IMR-90 (cell line): ENCODE measurements around the gene KCNAB1. TPM values are rescaled to one million over a fixed set of nuclear protein-coding genes. Genes with fewer than 3 reads are reported as not detected.

ENCODE experiments used
- ATAC-seq: fragments of 200-7000 bp; cut with Tn5 transposase; 2 replicates; pipeline ENCODE4 v1.9.1; 2020; ENCODE audit warnings: low read depth, mild to moderate bottlenecking, moderate library complexity
- BruUV-seq: library from RNA; stranded (reverse); fragments of 400-500 nt; replicated peaks from 2 replicates; lab custom pipeline; 2021; lab: Mats Ljungman, UMichigan
- CTCF ChIA-PET: fragments of 300-600 bp; formaldehyde crosslinking; extraction: SDS; loops from one replicate; lab custom pipeline; 2021; ENCODE audit warnings: antibody characterized with exemption; lab: Yijun Ruan, JAX
- POLR2A ChIA-PET: fragments of 300-600 bp; sonication (Branson Sonifier 250); formaldehyde crosslinking; loops from one replicate; lab custom pipeline; 2022; ENCODE audit warnings: antibody characterized with exemption; ENCODE audit not compliant: unreplicated experiment; lab: Charles Lee
- DNase-seq: peaks from one replicate; pipeline ENCODE4 v3.0.0; 2013
- H2AFZ ChIP-seq: replicated peaks from 2 replicates; pipeline ENCODE3; 2013; ENCODE audit warnings: low read length, mild to moderate bottlenecking; ENCODE audit not compliant: poor library complexity
- H2AK5ac ChIP-seq: 2 replicates; pipeline ENCODE4 v1.6.1; 2013; ENCODE audit warnings: low read depth, low read length, inconsistent platforms
- H2AK9ac ChIP-seq: replicated peaks from 2 replicates; pipeline ENCODE3; 2013; ENCODE audit warnings: mild to moderate bottlenecking, low read depth, low read length, moderate library complexity; ENCODE audit not compliant: poor library complexity
- H2BK120ac ChIP-seq: 2 replicates; pipeline ENCODE4 v1.6.1; 2013; ENCODE audit warnings: low read depth, low read length, inconsistent platforms
- H2BK15ac ChIP-seq: 3 replicates; pipeline ENCODE4 v1.6.1; 2013; ENCODE audit warnings: low read depth, low read length, inconsistent platforms
- H2BK20ac ChIP-seq: 2 replicates; pipeline ENCODE4 v1.6.1; 2013; ENCODE audit warnings: low read depth, mild to moderate bottlenecking, inconsistent platforms, low read length, moderate library complexity
- H2BK5ac ChIP-seq: 2 replicates; pipeline ENCODE4 v1.6.1; 2013; ENCODE audit warnings: mild to moderate bottlenecking, low read depth, low read length, inconsistent platforms; ENCODE audit not compliant: poor library complexity, severe bottlenecking
- H3K14ac ChIP-seq: replicated peaks from 2 replicates; pipeline ENCODE4 v1.6.1; 2013; ENCODE audit warnings: low read depth, low read length, inconsistent platforms
- H3K18ac ChIP-seq: 2 replicates; pipeline ENCODE4 v1.6.1; 2013; ENCODE audit warnings: low read depth, low read length, control low read depth
- H3K23ac ChIP-seq: 2 replicates; pipeline ENCODE4 v1.6.1; 2013; ENCODE audit warnings: low read depth, low read length, inconsistent platforms
- H3K27ac ChIP-seq: 2 replicates; pipeline ENCODE4 v1.5.1; 2013; ENCODE audit warnings: mild to moderate bottlenecking, control low read depth, low read length; ENCODE audit not compliant: insufficient read depth
- H3K27me3 ChIP-seq: 2 replicates; pipeline ENCODE4 v1.6.1; 2013; ENCODE audit warnings: low read length; ENCODE audit not compliant: control insufficient read depth, insufficient read depth
- H3K36me3 ChIP-seq: 2 replicates; pipeline ENCODE4 v1.6.1; 2013; ENCODE audit warnings: low read length, mixed read lengths; ENCODE audit not compliant: control insufficient read depth, insufficient read depth
- H3K4ac ChIP-seq: 2 replicates; pipeline ENCODE4 v1.6.1; 2013; ENCODE audit warnings: low read depth, low read length, inconsistent platforms
- H3K4me1 ChIP-seq: 2 replicates; pipeline ENCODE4 v1.6.1; 2013; ENCODE audit warnings: low read length, mixed read lengths; ENCODE audit not compliant: control insufficient read depth, insufficient read depth
- H3K4me2 ChIP-seq: 2 replicates; pipeline ENCODE4 v1.6.1; 2013; ENCODE audit warnings: low read depth, mild to moderate bottlenecking, control low read depth, low read length, moderate library complexity
- H3K4me3 ChIP-seq: 2 replicates; pipeline ENCODE4 v1.5.1; 2013; ENCODE audit warnings: low read depth, mild to moderate bottlenecking, control low read depth, low read length, moderate library complexity; ENCODE audit not compliant: insufficient read depth
- H3K56ac ChIP-seq: 2 replicates; pipeline ENCODE4 v1.6.1; 2013; ENCODE audit warnings: low read length, inconsistent platforms; ENCODE audit not compliant: insufficient read depth; ENCODE audit errors: extremely low read depth
- H3K79me1 ChIP-seq, 2 experiments: 2 replicates each; pipeline ENCODE4 v1.6.1; 2013; ENCODE audit warnings: low read length in 2 of 2, inconsistent platforms in 1 of 2, low read depth in 1 of 2
- H3K9ac ChIP-seq: 2 replicates; pipeline ENCODE4 v1.6.1; 2013; ENCODE audit warnings: low read depth, low read length, control low read depth
- H3K9me1 ChIP-seq: 2 replicates; pipeline ENCODE4 v1.6.1; 2013; ENCODE audit warnings: low read length, inconsistent platforms; ENCODE audit not compliant: insufficient read depth
- H3K9me3 ChIP-seq: 2 replicates; pipeline ENCODE4 v1.6.1; 2013; ENCODE audit warnings: low read length; ENCODE audit not compliant: control insufficient read depth, insufficient read depth
- H4K20me1 ChIP-seq: 2 replicates; pipeline ENCODE4 v1.6.1; 2013; ENCODE audit warnings: low read length, inconsistent platforms; ENCODE audit not compliant: insufficient read depth
- H4K5ac ChIP-seq: 2 replicates; pipeline ENCODE4 v1.6.1; 2013; ENCODE audit warnings: mild to moderate bottlenecking, low read depth, low read length, control low read depth
- H4K8ac ChIP-seq, 2 experiments: 2 replicates each; pipeline ENCODE4 v1.6.1; 2013; ENCODE audit warnings: low read depth in 2 of 2, low read length in 2 of 2, control low read depth in 1 of 2, inconsistent platforms in 1 of 2
- H4K91ac ChIP-seq: 2 replicates; pipeline ENCODE4 v1.6.1; 2013; ENCODE audit warnings: low read depth, low read length, inconsistent platforms; ENCODE audit not compliant: insufficient read depth
- BHLHE40 ChIP-seq: fragments of 150-350 bp; IDR thresholded peaks from 2 replicates; pipeline ENCODE4 v1.6.1; 2016; ENCODE audit warnings: mild to moderate bottlenecking, low read depth, low read length
- CEBPB ChIP-seq: IDR thresholded peaks from 2 replicates; pipeline ENCODE4 v1.6.1; 2012; ENCODE audit warnings: low read depth, low read length, improper control_type of control experiment
- CHD1 ChIP-seq: IDR thresholded peaks from 2 replicates; pipeline ENCODE4 v1.6.1; 2012; ENCODE audit warnings: low read depth, low read length, improper control_type of control experiment
- CTCF ChIP-seq: conservative IDR thresholded peaks from 2 replicates; pipeline ENCODE4 v1.5.1; 2012; ENCODE audit warnings: mild to moderate bottlenecking, low read depth, low read length, improper control_type of control experiment
- FOS ChIP-seq: fragments of 150-350 bp; IDR thresholded peaks from 2 replicates; pipeline ENCODE4 v1.6.1; 2016; ENCODE audit warnings: low read depth, low read length
- MAFK ChIP-seq: IDR thresholded peaks from 2 replicates; pipeline ENCODE4 v1.6.1; 2012; ENCODE audit warnings: low read depth, low read length, improper control_type of control experiment
- MXI1 ChIP-seq: IDR thresholded peaks from 2 replicates; pipeline ENCODE4 v1.6.1; 2012; ENCODE audit warnings: low read depth, mild to moderate bottlenecking, low read length, moderate library complexity, borderline replicate concordance
- NFE2L2 ChIP-seq: fragments of 150-350 bp; IDR thresholded peaks from 2 replicates; pipeline ENCODE4 v1.6.1; 2016; ENCODE audit warnings: low read depth, mild to moderate bottlenecking, low read length
- POLR2A ChIP-seq: IDR thresholded peaks from 2 replicates; pipeline ENCODE4 v1.6.1; 2012; ENCODE audit warnings: mild to moderate bottlenecking, low read depth, low read length
- RAD21 ChIP-seq: IDR thresholded peaks from 2 replicates; pipeline ENCODE4 v1.6.1; 2012; ENCODE audit warnings: low read length, improper control_type of control experiment
- RFX5 ChIP-seq: IDR thresholded peaks from 2 replicates; pipeline ENCODE4 v1.8.0; 2012; ENCODE audit warnings: low read depth, mild to moderate bottlenecking, low read length, moderate library complexity
- SMC3 ChIP-seq: fragments of 150-350 bp; IDR thresholded peaks from 2 replicates; pipeline ENCODE4 v1.6.1; 2016; ENCODE audit warnings: low read depth, mild to moderate bottlenecking, antibody characterized with exemption, low read length, moderate library complexity
- USF2 ChIP-seq: fragments of 150-350 bp; IDR thresholded peaks from 2 replicates; pipeline ENCODE4 v1.6.1; 2017; ENCODE audit warnings: mild to moderate bottlenecking, antibody characterized with exemption, low read length, low read depth
- WGBS, 2 experiments: methylation state at CpG; one replicate each; pipeline versions ENCODE4 v1.1.5 to v1.1.7; 2013; ENCODE audit warnings: missing lambda C conversion rate in 2 of 2; ENCODE audit not compliant: insufficient read length in 1 of 2; ENCODE audit errors: extremely low coverage in 2 of 2; 5-methylcytosine and 5-hydroxymethylcytosine counted together
- dilution Hi-C: fragments of 300-500 bp; cut with HindIII; formaldehyde crosslinking; loops from one replicate; pipeline ENCODE4 v1.14.3; 2018; ENCODE audit warnings: low sequenced_read_pairs; ENCODE audit not compliant: unreplicated experiment
- in situ Hi-C: fragments of 300-500 bp; cut with MboI; formaldehyde crosslinking; loops from 3 replicates; pipeline ENCODE4 v1.14.3; 2019; ENCODE audit warnings: low sequenced_read_pairs, inconsistent platforms, mixed read lengths
- intact Hi-C: fragments of 100-400 bp; cut with micrococcal nuclease; formaldehyde crosslinking; loops from 2 replicates; pipeline ENCODE4 v1.10.0; 2022
- polyA plus RNA-seq, 3 experiments: library from polyadenylated mRNA; depleted of rRNA; stranded (reverse); fragments of >200 nt; gene quantifications; 2 replicates each; pipeline ENCODE4 v1.2.3, GENCODE V29; 2012; ENCODE audit warnings: low replicate concordance in 1 of 3
- total RNA-seq: library from RNA; depleted of rRNA; stranded (reverse); fragments of >200 nt; gene quantifications from 2 replicates; pipeline ENCODE4 v1.2.3, GENCODE V29; 2012

KCNAB1 gene
- total and polyA plus RNA-seq, 2 of the 4 experiments (the other 2 are of a cell fraction): under 0.01 to 0.07 TPM

GRCh38 chr3:156339491-156339890 is 219.1 kb downstream of the KCNAB1 start:
- TF ChIP-seq CTCF: no peak
- no peak for TF ChIP-seq MXI1
- TF ChIP-seq NFE2L2: no peak
- TF ChIP-seq CHD1: no peak
- no peak for TF ChIP-seq MAFK
- no peak for TF ChIP-seq RFX5
- TF ChIP-seq POLR2A: no peak
- TF ChIP-seq SMC3: no peak
- no peak for TF ChIP-seq BHLHE40
- TF ChIP-seq RAD21: no peak
- TF ChIP-seq USF2: no peak
- TF ChIP-seq CEBPB: no peak
- no peak for TF ChIP-seq FOS
- ChIA-PET CTCF (no interaction called here), POLR2A (no interaction called here)
- Histone ChIP-seq H3K18ac (no peak overlapping the region), H3K4me3 (no peak overlapping the region), H3K27ac (no peak overlapping the region), H2BK5ac (no peak overlapping the region), H2AK5ac (no peak overlapping the region), H3K23ac (no peak overlapping the region), H3K36me3 (no peaks in the 10 kb centered on the region), H3K4me2 (no peak overlapping the region), H3K79me1 (no peaks in the 10 kb centered on the region), H4K5ac (no peak overlapping the region), H2BK15ac (no peak overlapping the region), H3K9ac (no peak overlapping the region), H3K27me3 (peaks cover 2% of the 10 kb centered on the region; the same call in 1 of the 2 replicates), H4K91ac (no peak overlapping the region), H4K20me1 (no peaks in the 10 kb centered on the region), H3K9me1 (no peaks in the 10 kb centered on the region), H2AFZ (no peak overlapping the region), H2BK20ac (no peak overlapping the region), H3K56ac (no peak overlapping the region), H4K8ac (no peak overlapping the region), H3K9me3 (no peaks in the 10 kb centered on the region), H3K4ac (no peak overlapping the region), H3K4me1 (no peaks in the 10 kb centered on the region), H2AK9ac (peak overlapping the region; percentile 50), H3K14ac (no peak overlapping the region), H2BK120ac (no peak overlapping the region)
- ATAC-seq (no peak), DNase-seq (no peak)
- intact Hi-C loops: no loop called here
- BruUV-seq: no TSS peak
- in situ Hi-C loops: no loop called here
- dilution Hi-C loops: no loop called here
- no CpG with 5 or more reads among the region's 3 CpGs for WGBS, 2 experiments
